CD14-positive monocyte (primary cell): Measurements from ENCODE around the gene ARHGAP9. TPM values are rescaled to one million over a fixed set of nuclear protein-coding genes. Genes with fewer than 3 reads are reported as not detected.

ENCODE experiments used
- DNase-seq, 3 donors: peaks; one replicate each; pipeline ENCODE4 v3.0.0-alpha.2; 2011 to 2022
- H2AFZ ChIP-seq: 2 replicates; pipeline ENCODE4 v1.6.0; 2012; ENCODE audit warnings: mild to moderate bottlenecking, low read depth, low read length, inconsistent platforms; ENCODE audit not compliant: insufficient read depth, poor library complexity, severe bottlenecking
- H3K27ac ChIP-seq, 2 donors: 1 replicate in 1 of 2; 2 replicates in 1 of 2; pipeline ENCODE4 v1.5.1; 2012 to 2013; ENCODE audit warnings: low read length in 2 of 2, control low read depth in 1 of 2, inconsistent platforms in 1 of 2, low read depth in 1 of 2, mild to moderate bottlenecking in 1 of 2
- H3K27me3 ChIP-seq, 2 donors: one replicate each; pipeline versions ENCODE4 v1.6.0 to v1.6.1; 2011 to 2013; ENCODE audit warnings: low read length in 2 of 2; ENCODE audit not compliant: control insufficient read depth in 2 of 2, insufficient read depth in 2 of 2
- H3K36me3 ChIP-seq, 2 donors: replicated peaks in 1 of 2; 1 replicate in 1 of 2; 2 replicates in 1 of 2; pipeline versions ENCODE4 v1.5.1 to v1.6.1; 2012 to 2013; ENCODE audit warnings: low read length in 2 of 2, control low read depth in 1 of 2, inconsistent platforms in 1 of 2, mild to moderate bottlenecking in 1 of 2; ENCODE audit not compliant: insufficient read depth in 2 of 2, control insufficient read depth in 1 of 2
- H3K4me1 ChIP-seq, 2 donors: 1 replicate in 1 of 2; 2 replicates in 1 of 2; pipeline versions ENCODE4 v1.5.1 to v1.6.1; 2012 to 2013; ENCODE audit warnings: low read length in 2 of 2, control low read depth in 1 of 2, inconsistent platforms in 1 of 2, mild to moderate bottlenecking in 1 of 2, moderate library complexity in 1 of 2; ENCODE audit not compliant: insufficient read depth in 2 of 2, control insufficient read depth in 1 of 2
- H3K4me2 ChIP-seq: replicated peaks from 2 replicates; pipeline ENCODE3; 2012; ENCODE audit warnings: low read length, moderate library complexity, mild to moderate bottlenecking; ENCODE audit not compliant: poor library complexity, severe bottlenecking; ENCODE audit errors: extremely low read depth
- H3K4me3 ChIP-seq, 3 experiments: fragments of 200-600 bp in 1 of 3; sonication (generic) in 1 of 3; replicated peaks in 1 of 3; 1 replicate in 2 of 3; 2 replicates in 1 of 3; pipeline ENCODE4 v1.5.1; 2011 to 2013; ENCODE audit warnings: low read length in 3 of 3, mild to moderate bottlenecking in 3 of 3, control low read depth in 2 of 3, low read depth in 2 of 3, inconsistent platforms in 1 of 3, moderate library complexity in 1 of 3
- H3K79me2 ChIP-seq: 2 replicates; pipeline ENCODE4 v1.6.0; 2012; ENCODE audit warnings: mild to moderate bottlenecking, control low read depth, inconsistent platforms, low read length, moderate library complexity; ENCODE audit not compliant: insufficient read depth
- H3K9ac ChIP-seq: 2 replicates; pipeline ENCODE4 v1.6.0; 2017; ENCODE audit warnings: low read length, mild to moderate bottlenecking; ENCODE audit not compliant: insufficient read depth, poor library complexity, severe bottlenecking
- H3K9me3 ChIP-seq, 2 donors: replicated peaks in 1 of 2; 1 replicate in 1 of 2; 2 replicates in 1 of 2; pipeline versions ENCODE4 v1.5.1 to v1.6.1; 2012 to 2013; ENCODE audit warnings: low read length in 2 of 2, control low read depth in 1 of 2; ENCODE audit not compliant: control insufficient read depth in 1 of 2, insufficient read depth in 1 of 2
- H4K20me1 ChIP-seq: 2 replicates; pipeline ENCODE4 v1.6.0; 2012; ENCODE audit warnings: mild to moderate bottlenecking, low read length, control low read depth, moderate library complexity; ENCODE audit not compliant: insufficient read depth
- H3K27ac Mint-ChIP-seq, 7 donors: one replicate each; pipeline ENCODE4 v1.8.0; 2020; ENCODE audit warnings: mild to moderate bottlenecking in 7 of 7, mixed read lengths in 7 of 7, moderate library complexity in 6 of 7, inconsistent platforms in 2 of 7
- H3K27me3 Mint-ChIP-seq, 3 donors: one replicate each; pipeline ENCODE4 v1.8.0; 2021 to 2022; ENCODE audit warnings: low read depth in 3 of 3, mild to moderate bottlenecking in 3 of 3, mixed read lengths in 3 of 3, moderate library complexity in 3 of 3, inconsistent platforms in 1 of 3
- H3K36me3 Mint-ChIP-seq, 2 donors: one replicate each; pipeline ENCODE4 v1.8.0; 2020; ENCODE audit warnings: mixed read lengths in 2 of 2, inconsistent platforms in 1 of 2, mild to moderate bottlenecking in 1 of 2
- H3K4me1 Mint-ChIP-seq: one replicate; pipeline ENCODE4 v1.8.0; 2020; ENCODE audit warnings: mild to moderate bottlenecking, mixed read lengths
- H3K4me3 Mint-ChIP-seq, 2 donors: one replicate each; pipeline ENCODE4 v1.8.0; 2020; ENCODE audit warnings: mild to moderate bottlenecking in 2 of 2, mixed read lengths in 2 of 2, moderate library complexity in 1 of 2
- H3K9me3 Mint-ChIP-seq, 7 donors: one replicate each; pipeline ENCODE4 v1.8.0; 2020 to 2022; ENCODE audit warnings: mixed read lengths in 7 of 7, mild to moderate bottlenecking in 6 of 7, moderate library complexity in 6 of 7, inconsistent platforms in 2 of 7
- CTCF ChIP-seq: fragments of 200-600 bp; IDR thresholded peaks from one replicate; pipeline ENCODE4 v1.8.0; 2022; ENCODE audit warnings: antibody characterized with exemption, mild to moderate bottlenecking
- WGBS: methylation state at CpG from one replicate; pipeline ENCODE4 v1.1.5; 2013; ENCODE audit warnings: missing lambda C conversion rate; ENCODE audit not compliant: insufficient coverage; 5-methylcytosine and 5-hydroxymethylcytosine counted together
- intact Hi-C, 2 donors: fragments of 100-400 bp; cut with micrococcal nuclease; formaldehyde crosslinking; loops; one replicate each; pipeline versions ENCODE4 v1.15.0 to v1.15.1; 2023
- polyA plus RNA-seq, 3 donors: library from polyadenylated mRNA; depleted of rRNA in 1 of 3; unstranded in 2 of 3; stranded (reverse) in 1 of 3; fragments of 300-500 nt in 2 of 3; fragments of >200 nt in 1 of 3; fragmentation: Illumina TruSeq in 2 of 3; gene quantifications; 1 replicate in 2 of 3; 2 replicates in 1 of 3; pipeline ENCODE4 v1.2.3, GENCODE V29; 2012 to 2021

The ARHGAP9 gene
- polyA plus RNA-seq, 3 donors, result 211 to 581 (median 213) TPM

- 79% methylated on average over 5 of the region's 10 CpGs for WGBS
- no peak overlapping the region for H3K4me2 ChIP-seq
- H4K20me1 ChIP-seq, result peaks cover 87% of the 10 kb centered on the region
- intact Hi-C loops, result loop anchor here in 1 of 2 donors (10.0 kb wide), 2 partner anchors 75 to 155 kb away; partner anchors contain the start of gene DCTN2
- no peak overlapping the region for H3K27ac ChIP-seq
- Mint-ChIP-seq H3K27ac (peak overlapping the region in 3 of 7 donors; percentile 26 to 76 (median 41)), H3K9me3 (peaks cover 0 to 4% (median 0%) of the 10 kb centered on the region in 7 donors), H3K4me1 (peaks cover 54% of the 10 kb centered on the region), H3K36me3 (peaks cover 60 to 76% of the 10 kb centered on the region in 2 donors), H3K27me3 (peaks cover 6 to 9% (median 6%) of the 10 kb centered on the region in 3 donors), H3K4me3 (no peak overlapping the region)
- no peak overlapping the region for H3K9ac ChIP-seq
- H3K79me2 ChIP-seq, result peaks cover 25% of the 10 kb centered on the region
- TF ChIP-seq CTCF, result no peak
- H3K36me3 ChIP-seq, result peaks cover 53 to 74% of the 10 kb centered on the region in 2 donors
- no peak overlapping the region for H3K4me3 ChIP-seq
- H3K9me3 ChIP-seq, result no peaks in the 10 kb centered on the region
- H3K4me1 ChIP-seq, result peaks cover 32 to 51% of the 10 kb centered on the region in 2 donors
- DNase-seq, result no peak
- H3K27me3 ChIP-seq, result peaks cover 0 to 4% of the 10 kb centered on the region in 2 donors
- H2AFZ ChIP-seq, result no peak overlapping the region
Observed at GRCh38 chr12:57469296-57470164, 10.1 kb downstream of the ARHGAP9 start.

- Mint-ChIP-seq H3K27me3 (peaks cover 19 to 23% (median 20%) of the 10 kb centered on the region in 3 donors), H3K9me3 (peaks cover 0 to 4% (median 0%) of the 10 kb centered on the region in 7 donors), H3K36me3 (peaks cover 46 to 60% of the 10 kb centered on the region in 2 donors), H3K27ac (peak overlapping the region in 3 of 7 donors; percentile 7 to 74 (median 50)), H3K4me1 (peaks cover 50% of the 10 kb centered on the region), H3K4me3 (no peak overlapping the region)
- H3K9me3 ChIP-seq, result no peaks in the 10 kb centered on the region
- H3K27ac ChIP-seq, result no peak overlapping the region
- no peak for TF ChIP-seq CTCF
- DNase-seq, result no peak
- H4K20me1 ChIP-seq, result peaks cover 71% of the 10 kb centered on the region
- H3K36me3 ChIP-seq, result peaks cover 40 to 59% of the 10 kb centered on the region in 2 donors
- peaks cover 12% of the 10 kb centered on the region for H3K79me2 ChIP-seq
- H3K9ac ChIP-seq, result no peak overlapping the region
- 96% methylated on average over 9 of the region's 11 CpGs for WGBS
- H3K4me3 ChIP-seq, result no peak overlapping the region
- H2AFZ ChIP-seq, result no peak overlapping the region
- H3K4me2 ChIP-seq, result no peak overlapping the region
- intact Hi-C loops, result no loop called here
- H3K4me1 ChIP-seq, result peaks cover 26 to 40% of the 10 kb centered on the region in 2 donors
- peaks cover 0 to 6% of the 10 kb centered on the region in 2 donors for H3K27me3 ChIP-seq
Observed at GRCh38 chr12:57467915-57468314, 11.8 kb downstream of the ARHGAP9 start.
